ENCODE results near the gene CD27. TPM values are rescaled to one million over a fixed set of nuclear protein-coding genes. Genes with fewer than 3 reads are reported as not detected.

The CD27 gene
- total RNA-seq, 1 experiment from 2014 or later: 0.23 TPM

DNA sequence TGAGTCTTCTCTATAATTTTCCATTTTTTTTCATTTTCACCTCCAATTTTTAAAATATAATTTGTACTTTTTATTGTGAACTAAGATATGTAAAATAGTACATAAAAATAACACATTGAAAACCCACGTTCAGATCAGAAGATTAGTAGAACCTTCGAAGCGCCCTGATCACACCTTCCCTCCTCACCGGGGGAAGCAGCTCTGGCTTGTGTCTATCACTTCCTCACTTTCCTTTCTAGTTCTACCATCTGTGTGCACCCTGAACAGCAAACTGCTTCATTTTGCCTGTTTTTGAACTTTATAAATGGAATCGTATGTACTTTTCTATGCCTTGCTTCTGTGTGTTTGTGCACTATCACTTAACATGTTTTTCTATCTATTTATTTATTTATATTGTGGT, 11.8 kb upstream of the CD27 start:
- no peaks in the 10 kb centered on the region for H3K9me3 ChIP-seq (ENCODE audit: control insufficient read depth, insufficient read depth, low read depth, low read length)
- H3K27me3 ChIP-seq (ENCODE audit: control insufficient read depth, insufficient read depth, low read length): no peaks in the 10 kb centered on the region
- intact Hi-C loops (cut with micrococcal nuclease; ENCODE audit: unreplicated experiment) (no loop called here), in situ Hi-C loops (cut with HindIII; ENCODE audit: low pct_unique_long_range_greater_than_20kb, low sequenced_read_pairs) (no loop called here)
- peaks cover 9% of the 10 kb centered on the region for H3K4me1 ChIP-seq (ENCODE audit: control insufficient read depth, insufficient read depth, low read length)
- no peak overlapping the region for H3K4me3 ChIP-seq (ENCODE audit: low read depth in 2 of 2, low read length in 2 of 2)
- no peak overlapping the region for H3K27ac ChIP-seq (ENCODE audit: low read length)
- DNase-seq (ENCODE audit: low read depth, low spot score): no peak
- TF ChIP-seq TCF7L2 (IDR thresholded peaks at IDR 0.05; ENCODE audit: low read depth, low read length) (no peak), REST (IDR thresholded peaks at IDR 0.05; ENCODE audit: insufficient read depth in 1 of 2, low read depth in 2 of 2, low read length in 1 of 2) (no peak), CTCF (IDR thresholded peaks at IDR 0.05) (no peak), SIN3A (IDR thresholded peaks at IDR 0.05; ENCODE audit: borderline replicate concordance, insufficient read depth, low read depth, low read length) (no peak), POLR2AphosphoS5 (IDR thresholded peaks at IDR 0.05; ENCODE audit: low read depth, low read length) (no peak)
- BruUV-seq (replicated peaks): no TSS peak
- H3K36me3 ChIP-seq (ENCODE audit: control insufficient read depth, insufficient read depth, low read length): no peaks in the 10 kb centered on the region
- ChIA-PET CTCF (no interaction called here), POLR2A (no interaction called here)
- no peak for ATAC-seq

DNA sequence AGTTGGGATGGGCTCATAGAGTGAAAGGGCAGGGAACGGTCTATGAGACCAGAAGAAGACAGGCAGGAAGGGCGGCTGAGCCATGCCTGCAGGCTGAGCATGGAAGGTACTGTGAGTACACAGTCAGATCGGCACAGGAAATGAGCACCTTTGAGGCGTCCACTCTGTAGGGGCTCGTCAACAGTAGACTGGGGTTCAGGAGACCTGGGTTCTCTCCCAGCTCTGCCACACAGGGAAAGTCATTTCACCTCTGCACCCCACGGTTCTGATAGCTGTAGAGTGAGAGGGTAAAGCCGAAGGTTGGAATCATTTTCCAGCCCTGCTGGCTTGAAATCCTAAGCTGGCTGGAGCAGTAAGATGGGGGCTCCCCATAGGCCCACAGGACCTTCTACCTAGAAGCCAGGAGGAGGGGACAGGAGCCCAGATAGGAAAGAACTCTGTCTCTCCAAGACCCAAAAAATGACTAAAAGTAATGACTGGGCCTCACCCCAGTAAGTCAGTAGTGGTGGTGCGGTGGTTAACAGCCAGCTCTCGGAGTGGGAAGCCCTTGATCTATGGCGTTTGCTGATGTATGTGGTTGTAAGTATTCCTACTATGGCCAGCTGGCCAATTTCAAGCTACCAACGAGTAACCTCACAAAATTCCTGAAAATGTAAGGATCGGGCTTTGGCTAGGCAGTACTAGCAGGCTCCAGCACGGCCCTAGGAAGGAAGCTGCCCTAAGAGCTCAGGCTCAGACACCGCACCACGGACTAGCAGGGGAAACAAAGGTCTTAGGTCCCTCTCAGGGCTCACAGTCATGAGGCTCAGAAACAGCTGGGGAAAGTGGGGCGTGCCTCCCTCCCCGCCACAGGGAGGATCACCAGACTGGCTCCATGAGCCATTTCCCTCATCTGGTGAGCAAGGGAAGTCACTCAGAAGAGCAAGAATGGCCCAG, 10.3 kb upstream of the CD27 start:
- intact Hi-C loops (cut with micrococcal nuclease; ENCODE audit: unreplicated experiment) (no loop called here), in situ Hi-C loops (cut with HindIII; ENCODE audit: low pct_unique_long_range_greater_than_20kb, low sequenced_read_pairs) (no loop called here)
- Histone ChIP-seq H3K4me3 (ENCODE audit: low read depth in 2 of 2, low read length in 2 of 2) (no peak overlapping the region), H3K36me3 (ENCODE audit: control insufficient read depth, insufficient read depth, low read length) (no peaks in the 10 kb centered on the region), H3K9me3 (ENCODE audit: control insufficient read depth, insufficient read depth, low read depth, low read length) (no peaks in the 10 kb centered on the region), H3K4me1 (ENCODE audit: control insufficient read depth, insufficient read depth, low read length) (peaks cover 9% of the 10 kb centered on the region), H3K27ac (ENCODE audit: low read length) (no peak overlapping the region), H3K27me3 (ENCODE audit: control insufficient read depth, insufficient read depth, low read length) (no peaks in the 10 kb centered on the region)
- DNase-seq (ENCODE audit: low read depth, low spot score) (no peak), ATAC-seq (no peak)
- ChIA-PET CTCF (interaction anchor here (0.6 kb wide), 1 partner anchor 19 kb away, joined by 3 read pairs; no protein-coding TSS in a partner anchor), POLR2A (interaction anchor here (0.5 kb wide), 1 partner anchor 22 kb away, joined by 7 read pairs; no protein-coding TSS in a partner anchor)
- no TSS peak for BruUV-seq (replicated peaks)
- no peak for TF ChIP-seq TCF7L2 (IDR thresholded peaks at IDR 0.05; ENCODE audit: low read depth, low read length)
- no peak for TF ChIP-seq POLR2AphosphoS5 (IDR thresholded peaks at IDR 0.05; ENCODE audit: low read depth, low read length)
- no peak for TF ChIP-seq SIN3A (IDR thresholded peaks at IDR 0.05; ENCODE audit: borderline replicate concordance, insufficient read depth, low read depth, low read length)
- no peak for TF ChIP-seq CTCF (IDR thresholded peaks at IDR 0.05)
- TF ChIP-seq REST (IDR thresholded peaks at IDR 0.05; ENCODE audit: insufficient read depth in 1 of 2, low read depth in 2 of 2, low read length in 1 of 2): no peak
